Inflammatory macrophage (primary cell): Measurements from ENCODE around the gene CFAP57.
"Not testable (repeated sequence)": the region's sequence is repeated elsewhere in the genome, so short reads cannot be mapped to it uniquely, and the experiment has no call there.

Source experiments
- DNase-seq, 2 donors: peaks; one replicate each; pipeline ENCODE4 v3.0.0-alpha.2; 2020 to 2022
- total RNA-seq, 18 experiments: gene quantifications; one replicate each; lab custom pipeline; 2026; ENCODE audit warnings: mixed read lengths in 6 of 18, inconsistent platforms in 2 of 18; lab: John Stamatoyannopoulos, UW

The CFAP57 gene
- 0 to 0.33 (median 0.03) reads per million in 18 experiments for total RNA-seq

DNA sequence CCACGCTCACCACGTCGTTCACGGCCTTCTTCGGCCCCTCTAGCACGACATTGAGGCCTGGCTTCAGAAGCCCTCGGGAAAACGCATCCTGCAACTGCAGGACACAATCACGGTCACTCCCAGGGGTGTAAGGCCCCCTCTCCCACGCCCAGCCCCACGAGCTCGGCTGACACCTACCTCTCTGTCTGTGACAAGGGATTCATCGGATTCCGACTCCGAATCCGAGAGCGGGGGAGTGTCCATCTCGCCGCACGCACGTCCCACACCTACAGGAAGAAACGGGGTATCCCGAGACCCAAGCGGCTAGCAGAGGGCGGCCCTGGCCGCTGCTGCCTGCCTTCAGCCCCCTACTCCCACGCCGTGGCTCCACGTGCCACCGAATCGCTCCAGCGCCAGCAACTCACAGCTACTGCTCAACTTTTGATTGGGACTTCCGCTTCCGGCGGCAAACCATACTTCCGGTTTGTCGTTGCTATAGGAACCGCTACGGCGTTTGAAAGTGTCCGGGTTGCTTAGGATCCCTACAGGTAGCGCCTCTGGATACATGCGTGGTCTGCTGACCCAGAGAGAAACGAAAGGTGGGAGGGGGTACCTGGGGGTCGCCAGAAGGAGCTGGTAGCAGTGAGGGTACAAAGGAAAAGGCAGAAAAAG lies at the start of gene CFAP57, which contains the start of gene EBNA1BP2:
Gene CFAP57 (plus strand): TSS at position 455 of the 651 bp plus-strand sequence. CDS start 424 bp downstream, outside the sequence.
Gene EBNA1BP2 (minus strand): TSS at position 415 of the 651 bp plus-strand sequence. CDS start 172 bp downstream, at position 243.
- DNase-seq = peak; percentile 97 to 98

DNA sequence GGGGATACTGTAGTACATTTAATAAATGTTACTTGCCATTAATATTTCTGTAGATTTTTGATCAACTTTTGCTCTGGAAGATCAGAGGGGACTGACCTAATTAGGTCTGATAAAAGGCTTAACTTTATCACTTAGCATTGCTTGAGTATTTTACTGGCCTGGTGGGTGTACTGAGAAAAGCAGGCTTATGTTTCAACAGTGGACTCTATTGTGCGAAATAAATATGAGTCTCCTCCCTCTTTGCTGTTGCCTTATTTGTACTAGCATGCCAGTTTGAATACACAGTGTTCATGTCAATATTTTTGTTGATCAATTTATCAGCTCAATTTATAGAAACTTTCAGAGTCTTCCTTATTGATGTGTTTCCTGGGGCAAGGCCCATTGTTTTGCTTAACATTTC lies 49.1 kb upstream of the CFAP57 start:
- no peak for DNase-seq

DNA sequence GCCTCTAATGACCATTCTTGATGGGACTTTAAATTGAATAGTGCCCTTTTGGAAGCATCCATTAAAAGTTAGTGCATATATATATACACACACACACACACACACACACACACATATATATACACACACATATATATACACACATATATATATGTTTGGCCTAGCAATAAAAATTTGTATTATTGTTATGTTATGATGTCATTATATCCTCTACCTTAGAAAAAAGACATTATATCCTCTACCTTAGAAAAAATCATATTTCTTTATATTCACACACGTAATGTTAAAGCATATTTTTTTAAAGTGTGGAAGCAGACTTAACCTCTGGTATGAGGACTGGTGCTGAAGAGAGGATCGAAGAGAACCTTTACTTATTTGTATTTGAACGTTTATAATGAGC lies 43.3 kb upstream of the CFAP57 start:
- DNase-seq = no peak

DNA sequence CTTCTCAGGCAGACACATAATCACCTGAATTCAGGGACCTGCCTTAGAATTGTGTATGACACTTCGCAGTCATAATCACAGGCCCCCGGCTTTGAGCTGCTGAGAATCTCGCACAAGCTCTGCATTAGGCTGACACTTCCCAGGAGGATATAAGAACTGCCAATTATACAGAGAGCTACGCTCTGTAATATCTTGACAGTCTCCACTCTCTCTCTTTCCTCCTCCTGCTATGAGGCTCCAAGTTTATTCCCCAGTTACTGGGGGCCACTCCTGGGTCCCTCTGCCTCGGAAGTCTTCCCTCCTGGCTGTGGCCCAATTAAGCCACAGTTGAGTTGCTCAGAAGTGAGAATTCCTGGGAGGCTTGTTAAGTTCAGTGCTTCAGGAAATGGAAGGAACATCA lies 42.7 kb upstream of the CFAP57 start:
- DNase-seq = no peak

DNA sequence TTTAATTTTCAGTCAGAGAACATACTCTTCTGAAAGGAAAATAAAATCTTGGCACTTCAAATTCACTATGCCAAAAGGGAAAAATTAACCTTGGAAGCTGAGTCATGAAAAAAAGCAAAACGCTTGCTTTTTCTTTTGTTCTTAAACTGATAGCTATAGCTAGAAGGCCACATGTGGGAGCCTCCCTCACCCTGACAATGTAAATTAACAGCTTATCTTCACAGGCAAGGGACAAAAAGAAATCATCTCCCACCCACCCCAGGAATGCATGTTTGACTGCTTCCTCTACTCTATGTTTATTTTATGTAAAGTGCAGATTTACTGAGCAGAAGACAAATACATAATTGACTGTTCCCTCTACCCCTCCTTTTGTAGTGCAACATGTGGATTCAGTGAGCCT lies 38.1 kb upstream of the CFAP57 start:
- no peak for DNase-seq

DNA sequence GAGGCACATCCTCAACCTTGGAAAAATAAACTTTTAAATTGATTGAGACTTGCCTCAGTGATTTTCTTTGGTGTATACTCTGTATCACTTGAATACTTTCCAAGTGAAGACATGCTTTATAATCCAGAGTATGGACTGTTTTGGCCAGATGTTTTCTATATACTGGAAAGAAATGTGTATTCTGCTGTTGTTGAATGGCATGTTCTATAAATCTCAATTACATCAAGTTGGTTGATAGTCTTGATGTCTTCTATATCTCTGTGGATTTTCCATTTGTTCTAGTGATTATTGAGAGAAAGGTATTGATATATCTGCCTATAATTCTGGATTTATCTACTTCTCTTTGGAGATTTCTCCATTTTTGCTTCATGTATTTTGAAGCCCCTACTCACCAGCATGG lies 37.5 kb upstream of the CFAP57 start:
- no peak for DNase-seq

DNA sequence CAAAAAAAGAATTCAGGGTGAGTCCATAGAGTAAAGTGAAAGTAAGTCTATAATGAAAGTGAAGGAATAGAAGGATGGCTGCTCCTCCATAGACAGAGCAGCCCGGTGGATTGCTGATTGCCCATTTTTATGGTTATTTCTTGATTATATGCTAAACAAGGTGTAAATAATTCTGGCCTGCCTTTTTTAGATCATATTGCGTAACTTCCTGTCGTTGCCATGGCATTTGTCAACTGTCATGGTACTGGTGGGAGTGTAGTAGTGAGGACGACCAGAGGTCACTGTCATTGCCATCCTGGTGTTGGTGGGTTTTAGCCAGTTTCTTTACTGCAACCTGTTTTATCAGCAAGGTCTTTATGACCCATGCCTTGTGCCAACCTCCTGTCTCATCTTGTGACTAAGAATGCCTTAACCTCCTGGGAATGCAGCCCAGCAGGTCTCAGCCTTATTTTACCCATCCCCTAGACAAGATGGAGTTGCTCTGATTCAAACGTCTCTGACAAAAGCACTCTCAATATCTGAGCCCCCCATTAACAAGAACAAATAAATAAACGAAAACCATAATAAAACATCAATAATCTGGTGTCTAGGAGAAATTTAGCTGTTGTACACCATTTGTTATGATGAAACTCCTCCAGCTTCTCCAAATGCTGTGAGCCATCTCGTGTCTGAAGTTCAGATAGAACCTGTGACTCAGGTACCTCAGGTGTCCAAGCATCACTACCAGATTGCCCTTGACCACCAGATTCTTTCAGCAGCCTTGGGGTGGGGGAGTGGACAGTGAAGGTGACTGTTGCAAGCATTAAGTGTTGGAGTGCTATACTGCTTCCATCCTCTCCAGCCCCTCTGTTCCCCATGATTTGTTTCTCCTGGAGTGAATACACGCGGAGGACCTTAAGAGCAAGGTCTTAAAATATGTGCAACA lies 36.0 kb upstream of the CFAP57 start:
- no peak for DNase-seq

DNA sequence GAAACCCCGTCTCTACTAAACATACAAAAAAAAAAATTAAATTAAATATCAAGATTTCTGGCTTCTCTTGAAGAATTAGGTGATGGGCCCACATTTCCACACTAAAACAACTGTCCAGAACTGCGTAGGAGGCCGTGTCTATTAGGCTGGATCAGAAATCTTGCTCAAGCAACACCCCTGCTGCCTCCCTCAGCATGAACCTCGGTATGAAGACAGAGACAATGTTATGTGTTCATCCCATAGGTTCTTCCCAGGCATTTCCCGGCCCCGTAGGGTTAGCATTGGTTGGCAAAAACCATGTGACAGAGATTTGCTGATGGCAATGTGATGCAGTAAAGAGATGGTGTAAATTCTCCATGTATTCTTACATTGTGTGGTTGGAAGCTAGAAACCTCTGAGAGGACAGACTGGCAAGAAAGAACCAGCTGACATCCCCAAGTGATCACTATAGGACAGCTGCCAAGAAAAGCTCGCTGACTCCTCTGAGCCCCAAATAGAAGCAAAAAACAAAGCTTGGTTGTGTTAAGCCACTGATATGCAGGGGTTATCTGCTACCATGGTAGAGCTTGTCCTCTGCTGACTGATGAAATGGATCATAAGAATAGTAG lies 34.6 kb upstream of the CFAP57 start:
- DNase-seq = no peak

DNA sequence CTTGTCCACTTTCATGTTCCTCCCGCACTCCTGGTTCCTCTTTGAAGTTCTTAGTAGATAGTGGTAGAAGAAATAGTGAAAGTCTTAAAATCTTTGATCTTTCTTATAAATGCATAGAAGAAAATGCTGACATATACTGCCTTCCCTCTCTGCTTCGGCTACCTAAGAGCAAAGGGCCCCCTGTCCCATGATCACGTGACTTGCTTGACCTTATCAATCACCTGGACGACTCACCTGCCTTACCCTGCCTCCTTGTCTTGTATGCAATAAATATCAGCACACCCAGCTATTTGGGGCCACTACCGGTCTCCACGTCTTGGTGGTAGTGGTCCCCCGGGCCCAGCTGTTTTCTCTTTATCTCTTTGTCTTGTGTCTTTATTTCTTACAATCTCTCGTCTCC lies 32.8 kb upstream of the CFAP57 start:
- DNase-seq = not testable (repeated sequence)

DNA sequence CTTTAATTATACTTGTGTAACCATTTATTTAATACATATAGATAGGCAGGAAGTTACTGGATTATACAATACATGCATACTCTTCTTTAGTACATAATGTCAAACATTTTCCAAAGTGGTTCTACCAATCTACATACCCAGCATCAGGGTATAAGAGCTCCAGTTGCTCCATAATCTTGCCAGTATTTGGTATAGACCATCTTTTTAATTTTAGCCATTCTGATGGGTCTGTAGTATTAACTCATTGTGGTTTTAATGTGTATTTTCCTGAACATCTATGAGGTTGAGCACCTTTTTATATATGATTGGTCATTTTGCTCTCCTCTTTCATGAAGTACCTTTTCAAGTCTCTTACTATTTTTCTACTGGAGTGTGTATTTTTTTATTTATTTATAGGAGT lies 32.1 kb upstream of the CFAP57 start:
- DNase-seq = no peak

DNA sequence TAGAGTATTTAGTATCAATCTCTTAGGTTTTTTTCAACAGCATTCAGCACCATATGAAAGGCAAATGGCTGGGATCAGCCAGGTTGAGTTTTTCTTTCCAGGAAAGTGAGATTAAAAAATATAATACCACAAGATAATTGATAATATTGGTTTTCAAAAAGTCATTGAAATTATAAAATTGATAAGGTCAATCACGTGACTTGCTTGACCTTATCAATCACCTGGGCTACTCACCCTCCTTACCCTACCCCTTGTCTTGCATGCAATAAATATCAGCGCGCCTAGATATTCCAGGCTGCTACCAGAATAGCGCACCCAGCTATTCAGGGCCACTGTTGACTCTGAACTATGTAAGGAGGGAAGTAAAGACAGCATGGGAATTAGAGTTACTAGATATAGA lies 31.5 kb upstream of the CFAP57 start:
- DNase-seq = no peak

DNA sequence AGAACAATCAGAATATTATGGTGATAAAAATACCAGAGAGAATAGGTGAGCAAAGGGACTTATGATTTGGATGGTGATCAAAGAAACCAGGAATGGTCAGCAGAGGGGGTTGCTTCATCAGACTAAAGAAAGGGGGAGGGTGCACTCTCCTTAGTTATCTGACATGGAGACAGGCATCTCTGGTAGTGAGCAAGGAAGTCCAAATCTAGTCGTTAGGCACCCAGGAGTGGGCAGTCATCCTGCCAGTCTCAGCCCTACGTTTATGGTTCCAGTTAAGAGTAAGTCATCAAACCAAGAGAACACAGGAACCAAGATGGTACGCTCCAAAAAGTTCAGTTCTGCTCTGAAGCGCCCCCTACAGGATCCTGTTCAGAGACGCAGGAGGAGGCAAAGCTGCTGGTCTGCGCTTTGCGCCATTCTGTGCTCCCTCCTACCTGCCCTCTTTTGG lies 28.7 kb upstream of the CFAP57 start:
- DNase-seq = no peak

DNA sequence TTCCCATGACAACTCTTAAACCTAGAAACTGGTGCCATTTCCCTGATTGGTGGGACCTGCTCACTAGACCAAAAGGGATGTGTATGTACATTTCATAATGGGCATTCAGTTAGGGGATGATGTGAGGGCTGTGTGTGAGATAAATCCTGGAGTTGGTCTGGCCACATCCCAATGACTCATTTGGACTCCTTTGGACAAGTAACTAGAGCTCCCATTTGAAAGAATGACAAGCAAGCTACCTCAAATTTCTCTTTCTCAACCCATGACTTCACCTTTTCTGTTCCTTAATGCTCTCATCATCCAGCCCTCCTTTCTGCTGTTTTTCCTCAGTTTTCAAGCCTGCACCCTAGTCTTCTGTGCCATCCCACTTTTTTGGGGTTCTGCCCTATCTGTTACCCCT lies 27.9 kb upstream of the CFAP57 start:
- no peak for DNase-seq

DNA sequence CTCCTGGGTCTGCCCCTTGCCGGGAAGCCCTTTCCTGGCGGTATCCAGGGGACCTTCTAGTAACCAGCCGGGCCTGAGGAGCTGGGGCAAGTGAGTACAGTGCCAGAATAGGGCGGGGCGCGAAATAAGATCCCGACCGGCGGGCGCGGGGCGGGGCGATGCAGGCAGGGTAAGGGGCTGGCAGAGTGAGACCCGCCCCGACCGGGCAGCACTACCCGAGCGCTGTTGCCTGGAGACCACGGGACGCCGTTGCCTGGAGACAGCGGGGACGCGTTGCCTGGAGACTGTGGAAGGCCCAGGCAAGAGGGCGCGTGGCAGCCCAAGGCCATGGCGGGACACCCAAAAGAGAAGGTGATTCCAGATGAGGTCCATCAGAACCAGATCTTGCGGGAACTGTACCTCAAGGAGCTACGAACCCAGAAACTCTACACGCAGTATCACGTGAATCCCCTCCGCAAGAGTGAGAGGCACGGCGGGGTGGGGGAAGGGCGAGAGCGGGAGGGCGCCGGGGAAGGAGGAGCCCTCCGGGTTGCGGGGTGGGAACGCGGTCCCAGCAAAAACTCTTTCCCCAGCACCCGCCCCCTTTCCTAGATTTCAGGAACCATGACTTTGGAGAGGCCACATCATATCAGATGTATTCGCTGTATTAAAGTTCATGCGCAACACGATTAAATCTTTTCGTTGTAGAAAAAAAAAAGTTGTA lies 24.4 kb upstream of the CFAP57 start:
- DNase-seq = no peak

DNA sequence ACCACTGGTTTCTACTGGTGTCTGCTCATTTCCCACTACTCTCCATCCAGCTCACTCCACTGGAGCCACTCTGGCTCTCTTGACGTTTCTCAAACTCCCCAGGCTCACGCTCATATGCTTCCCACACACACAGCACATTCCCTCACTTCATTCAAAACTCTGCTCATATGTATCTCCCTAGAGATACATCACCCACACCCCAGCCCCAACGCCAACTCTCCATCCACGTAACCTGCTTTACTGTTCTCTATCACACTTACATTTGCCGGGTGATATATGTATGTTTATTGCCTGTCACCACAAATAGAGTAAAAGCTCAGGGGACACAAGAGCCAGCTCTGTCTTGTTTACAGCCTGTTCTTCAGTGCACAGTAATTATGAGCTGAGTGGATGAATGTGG lies 22.2 kb upstream of the CFAP57 start:
- DNase-seq = no peak

DNA sequence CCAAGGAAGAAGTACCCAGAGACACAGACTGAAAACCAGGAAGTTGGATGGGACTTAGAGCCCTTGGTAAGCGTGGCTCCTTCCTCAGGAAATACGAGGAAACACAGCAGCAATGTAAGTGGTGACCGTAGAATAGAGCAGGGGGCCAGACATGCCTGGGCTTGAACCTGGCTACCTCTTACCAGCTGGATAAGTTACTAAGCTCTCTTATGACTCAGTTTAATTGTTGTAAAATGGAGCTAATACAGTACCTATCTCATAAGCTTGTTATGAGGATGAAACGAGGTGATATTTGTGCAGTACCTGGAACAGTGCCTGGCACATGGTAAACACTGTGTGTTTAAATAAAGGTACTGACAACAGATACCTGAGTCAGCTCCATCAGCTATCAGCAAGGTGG lies 19.3 kb upstream of the CFAP57 start:
- peak in 1 of 2 donors; percentile 18 for DNase-seq

DNA sequence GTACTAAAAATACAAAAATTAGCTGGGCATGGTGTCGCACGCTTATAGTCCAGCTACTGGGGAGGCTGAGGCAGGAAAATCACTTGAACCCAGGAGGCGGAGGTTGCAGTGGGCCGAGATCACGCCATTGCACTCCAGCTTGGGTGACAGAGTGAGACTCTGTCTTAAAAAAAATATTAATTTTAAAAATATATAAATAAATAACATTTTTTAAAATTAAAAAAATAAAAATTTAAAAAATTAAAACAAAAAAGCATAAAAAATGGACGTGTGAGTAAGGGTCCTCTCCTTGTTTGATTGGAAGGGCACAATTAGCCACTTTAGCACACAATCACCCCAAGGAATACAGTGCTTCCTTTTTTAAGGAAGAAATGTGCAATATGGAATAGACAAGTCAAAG lies 18.7 kb upstream of the CFAP57 start:
- DNase-seq = no peak

DNA sequence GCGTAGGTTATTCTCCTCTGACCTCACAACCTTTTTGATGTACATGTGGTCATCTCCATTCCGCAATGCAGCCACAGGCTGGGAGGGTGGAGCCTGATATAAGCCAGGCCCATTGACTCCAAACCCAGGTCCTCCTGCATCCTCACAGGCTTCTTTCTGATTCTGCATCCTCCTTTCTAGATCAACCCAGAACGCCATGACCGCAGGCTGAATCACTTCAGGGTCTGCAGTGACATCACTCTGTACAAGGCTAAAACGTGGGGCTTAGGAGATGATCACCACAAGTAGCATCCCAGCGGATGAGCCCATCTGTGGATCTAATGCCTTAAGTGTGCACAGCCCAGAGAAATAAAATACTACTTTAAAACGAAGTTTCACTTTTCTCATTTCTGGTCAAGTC lies 16.1 kb upstream of the CFAP57 start:
- DNase-seq = no peak

DNA sequence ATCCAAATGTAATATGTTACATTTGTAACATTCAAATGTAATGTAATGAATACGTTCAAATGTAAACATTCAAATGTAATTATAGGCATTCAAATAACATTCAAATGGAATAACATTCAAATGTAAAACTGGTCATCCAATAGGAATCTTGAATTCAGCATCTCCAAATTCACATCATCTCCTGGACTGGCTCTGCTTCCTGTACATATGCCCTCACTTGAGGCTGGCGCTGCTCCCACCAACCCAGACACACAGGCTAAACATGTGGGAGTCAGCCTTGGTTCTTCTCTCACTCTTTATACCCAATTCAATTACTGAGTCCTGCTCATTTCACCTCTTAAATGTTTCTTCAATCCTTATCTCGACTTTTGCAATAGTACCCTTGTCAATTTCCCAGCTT lies 7.0 kb upstream of the CFAP57 start:
- no peak for DNase-seq

DNA sequence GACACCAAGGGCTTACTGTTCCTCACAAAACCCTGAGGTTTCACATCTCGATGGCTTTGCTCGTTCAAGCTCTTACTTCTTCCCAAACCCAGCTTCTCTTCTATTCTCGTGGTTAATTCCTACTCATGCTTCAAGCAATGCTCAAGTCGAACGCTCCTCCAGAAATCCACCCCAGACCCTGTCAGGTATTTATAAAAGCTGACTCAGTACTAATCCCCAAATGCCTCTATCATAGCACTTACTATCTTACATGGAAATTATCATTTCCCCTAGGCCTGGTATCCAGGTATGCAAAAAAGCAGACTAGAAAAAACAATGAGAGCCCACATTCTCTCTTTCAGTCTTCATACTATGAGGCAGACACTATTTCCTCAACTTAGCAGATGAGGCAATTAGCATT lies 6.4 kb upstream of the CFAP57 start:
- DNase-seq = no peak

DNA sequence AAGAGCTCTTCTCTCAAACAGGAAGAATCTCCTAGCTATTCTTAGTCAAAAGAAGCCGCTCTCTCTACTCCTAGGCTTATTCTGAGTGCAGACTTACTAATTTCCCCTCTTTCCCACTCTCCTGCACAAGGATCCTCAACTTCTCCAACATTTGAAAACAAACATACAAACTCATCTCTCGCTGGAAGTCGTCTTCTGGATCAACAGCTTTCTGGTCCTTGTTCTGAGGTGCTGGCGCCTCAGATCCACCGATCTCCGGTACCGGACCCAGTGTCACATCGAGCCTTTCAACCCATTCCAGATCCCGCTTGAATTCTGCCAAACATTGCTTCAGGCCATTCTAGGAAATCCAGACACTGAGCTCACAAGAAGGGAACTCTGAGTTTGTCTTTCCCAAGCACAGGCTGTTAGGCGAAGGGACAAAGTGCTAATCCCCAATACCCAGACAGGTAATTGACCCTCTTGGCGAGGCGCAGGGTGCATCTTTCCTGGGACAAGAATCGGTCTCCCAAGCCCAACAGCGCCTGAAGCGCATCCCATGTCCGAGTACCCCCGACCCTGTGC lies 736 bp upstream of the CFAP57 start:
- DNase-seq = no peak

DNA sequence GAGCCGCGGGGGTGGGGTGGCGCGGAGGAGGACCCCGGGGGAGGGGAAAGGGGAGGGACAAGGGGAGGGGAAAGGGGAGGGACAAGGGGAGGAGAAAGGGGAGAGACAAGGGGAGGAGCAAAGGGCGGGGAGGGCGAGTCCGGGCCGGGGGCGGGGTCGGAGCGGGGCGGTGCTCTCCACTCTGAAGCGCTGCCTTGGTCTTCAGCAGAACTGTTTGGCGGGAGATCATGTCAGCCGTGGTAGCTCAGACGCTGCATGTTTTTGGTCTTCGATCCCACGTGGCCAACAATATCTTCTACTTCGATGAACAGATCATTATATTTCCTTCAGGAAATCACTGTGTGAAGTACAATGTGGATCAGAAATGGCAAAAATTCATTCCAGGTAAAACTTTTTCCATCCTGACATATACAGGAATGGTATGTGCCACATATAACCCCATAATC lies 420 bp downstream of the CFAP57 start:
- peak; percentile 78 to 80 for DNase-seq
